HUES64 (cell line): Measurements from ENCODE around the gene PLEKHG4B.

Experiments used
- H3K27ac ChIP-seq: 2 replicates; pipeline ENCODE4 v1.7.0; 2013; ENCODE audit warnings: low read depth, low read length, inconsistent platforms
- H3K27me3 ChIP-seq: 2 replicates; pipeline ENCODE4 v1.6.1; 2013; ENCODE audit warnings: mild to moderate bottlenecking, low read length; ENCODE audit not compliant: insufficient read depth
- H3K36me3 ChIP-seq: 2 replicates; pipeline ENCODE4 v1.6.1; 2013; ENCODE audit warnings: mild to moderate bottlenecking, low read length; ENCODE audit not compliant: insufficient read depth
- H3K4me1 ChIP-seq: 2 replicates; pipeline ENCODE4 v1.6.1; 2013; ENCODE audit warnings: mild to moderate bottlenecking, low read length, moderate library complexity; ENCODE audit not compliant: insufficient read depth
- H3K4me3 ChIP-seq: 2 replicates; pipeline ENCODE4 v1.5.1; 2013; ENCODE audit warnings: mild to moderate bottlenecking, low read length, moderate library complexity
- H3K9ac ChIP-seq: 2 replicates; pipeline ENCODE4 v1.6.1; 2013; ENCODE audit warnings: mild to moderate bottlenecking, low read depth, low read length
- H3K9me3 ChIP-seq: 2 replicates; pipeline ENCODE4 v1.6.1; 2013; ENCODE audit warnings: low read depth, low read length; ENCODE audit not compliant: insufficient read depth
- WGBS: fragments of 150-250, 120-280 bp; methylation state at CpG from one replicate; pipeline ENCODE4 v1.1.7; 2013; ENCODE audit warnings: missing lambda C conversion rate; 5-methylcytosine and 5-hydroxymethylcytosine counted together

The PLEKHG4B gene

DNA sequence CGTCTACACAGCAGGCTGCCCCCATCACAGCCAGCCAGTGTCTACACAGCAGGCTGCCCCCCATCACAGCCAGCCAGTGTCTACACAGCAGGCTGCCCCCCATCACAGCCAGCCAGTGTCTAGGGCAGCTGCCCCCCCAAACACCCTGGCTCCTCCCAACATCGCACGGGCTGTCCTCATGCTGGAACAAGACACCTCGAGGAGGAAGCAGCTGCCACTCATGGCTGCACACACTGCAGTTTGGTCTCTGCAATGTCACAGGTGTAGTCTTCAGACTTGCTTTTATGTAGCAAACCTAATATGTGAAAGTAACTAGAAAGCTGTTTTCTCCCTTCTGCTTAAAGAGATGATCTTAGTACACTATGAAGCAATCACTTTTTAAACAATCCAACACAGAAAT lies 109.0 kb downstream of the PLEKHG4B start:
- H3K9ac ChIP-seq, result no peak overlapping the region
- H3K4me3 ChIP-seq, result no peak overlapping the region
- peaks cover 27% of the 10 kb centered on the region for H3K36me3 ChIP-seq
- H3K9me3 ChIP-seq, result no peaks in the 10 kb centered on the region
- no peak overlapping the region for H3K27ac ChIP-seq
- 73% methylated on average over 4 of the region's 4 CpGs for WGBS
- H3K27me3 ChIP-seq, result no peaks in the 10 kb centered on the region
- no peaks in the 10 kb centered on the region; the same call in 1 of the 2 replicates for H3K4me1 ChIP-seq

DNA sequence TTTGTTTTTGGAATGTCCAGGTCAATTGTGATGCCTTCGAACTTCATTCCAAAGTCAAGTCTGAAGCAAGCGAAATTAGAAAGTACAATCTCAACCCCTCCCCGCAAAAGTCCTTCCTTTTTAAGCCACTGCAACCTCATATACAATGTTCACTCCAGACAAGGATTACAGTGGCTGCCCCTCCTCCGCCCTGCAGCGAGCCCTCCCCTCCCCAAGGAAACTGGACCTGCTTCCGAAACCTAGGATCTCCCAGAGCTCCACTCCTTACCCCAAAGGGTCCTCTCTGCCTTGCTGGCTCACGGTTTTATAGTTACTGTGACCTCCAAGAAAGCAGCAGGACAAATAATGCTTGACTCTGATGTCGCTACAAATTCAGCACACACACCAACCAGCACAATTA lies 109.7 kb downstream of the PLEKHG4B start:
- H3K9ac ChIP-seq, result no peak overlapping the region

DNA sequence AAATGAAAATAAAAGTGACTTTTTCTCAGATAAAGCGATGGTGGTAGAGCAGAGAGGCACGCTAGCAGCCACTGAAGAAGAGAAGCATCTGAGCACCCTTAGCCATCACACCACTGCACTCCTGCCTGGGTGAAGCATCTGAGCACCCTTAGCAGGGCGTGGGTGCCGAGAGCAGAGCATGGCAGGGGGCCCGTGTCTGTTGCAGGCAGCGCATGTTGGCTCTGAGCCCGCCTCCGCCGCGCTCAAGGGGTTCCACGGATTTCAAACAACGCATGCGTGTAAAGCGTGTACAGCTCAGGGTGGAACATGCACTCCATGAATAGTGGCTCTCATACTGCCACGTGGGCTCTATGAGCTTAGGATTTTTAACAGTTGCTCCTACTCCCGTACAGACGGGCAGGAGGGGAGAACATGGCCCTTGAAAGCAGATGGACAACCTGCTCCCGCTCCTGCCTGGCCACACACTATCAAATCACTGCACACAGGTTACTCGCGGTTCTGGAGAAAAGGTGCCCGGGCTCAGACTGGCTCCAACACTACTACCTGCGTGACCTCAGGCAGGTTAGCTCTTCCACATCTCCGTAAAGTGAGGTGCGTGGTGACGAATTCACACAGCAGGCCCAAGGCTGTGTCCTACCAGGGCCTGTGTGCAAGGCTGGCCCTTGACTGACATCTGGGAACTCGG lies 111.4 kb downstream of the PLEKHG4B start:
- WGBS, result 94% methylated on average over 26 of the region's 26 CpGs
- peaks cover 12% of the 10 kb centered on the region; the same call in 1 of the 2 replicates for H3K4me1 ChIP-seq
- H3K9me3 ChIP-seq, result no peaks in the 10 kb centered on the region
- H3K36me3 ChIP-seq, result peaks cover 27% of the 10 kb centered on the region
- no peak overlapping the region for H3K27ac ChIP-seq
- H3K27me3 ChIP-seq, result no peaks in the 10 kb centered on the region
- H3K4me3 ChIP-seq, result no peak overlapping the region
- no peak overlapping the region for H3K9ac ChIP-seq

More for the DNA sequence above, 109.7 kb downstream of the PLEKHG4B start:
- no peaks in the 10 kb centered on the region; the same call in 1 of the 2 replicates for H3K4me1 ChIP-seq
- 86% methylated on average over 8 of the region's 8 CpGs for WGBS
- H3K9me3 ChIP-seq, result no peaks in the 10 kb centered on the region
- no peaks in the 10 kb centered on the region for H3K27me3 ChIP-seq
- H3K4me3 ChIP-seq, result no peak overlapping the region
- peaks cover 27% of the 10 kb centered on the region for H3K36me3 ChIP-seq
- no peak overlapping the region for H3K27ac ChIP-seq

DNA sequence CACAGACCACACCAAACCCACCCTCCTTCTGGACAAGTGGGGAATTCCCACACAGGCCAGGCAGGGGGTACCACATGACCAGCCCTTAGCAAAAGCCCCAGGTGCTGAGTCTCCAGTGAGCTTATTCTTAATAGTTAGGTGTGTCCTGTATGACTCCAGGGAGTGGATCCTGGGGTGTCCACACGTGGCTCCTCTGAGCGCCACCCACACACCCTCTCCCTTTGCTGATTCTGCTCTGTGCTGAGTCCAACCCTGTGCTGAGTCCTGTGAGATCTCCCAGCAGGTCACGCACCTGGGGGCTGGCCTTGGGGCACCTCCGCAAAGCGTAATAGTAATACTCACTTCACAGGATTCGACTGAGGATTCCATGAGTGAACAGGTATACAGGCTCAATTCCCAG lies 112.0 kb downstream of the PLEKHG4B start:
- Histone ChIP-seq H3K36me3 (peaks cover 27% of the 10 kb centered on the region), H3K27ac (no peak overlapping the region), H3K9ac (no peak overlapping the region), H3K27me3 (no peaks in the 10 kb centered on the region), H3K4me1 (peaks cover 12% of the 10 kb centered on the region; the same call in 1 of the 2 replicates), H3K9me3 (no peaks in the 10 kb centered on the region), H3K4me3 (no peak overlapping the region)
- 78% methylated on average over 6 of the region's 6 CpGs for WGBS

- H3K9ac ChIP-seq, result no peak overlapping the region
- no peak overlapping the region for H3K27ac ChIP-seq
- H3K4me1 ChIP-seq, result peaks cover 12% of the 10 kb centered on the region; the same call in 1 of the 2 replicates
- no peak overlapping the region for H3K4me3 ChIP-seq
- no peaks in the 10 kb centered on the region for H3K9me3 ChIP-seq
- no peaks in the 10 kb centered on the region for H3K27me3 ChIP-seq
- H3K36me3 ChIP-seq, result peaks cover 27% of the 10 kb centered on the region
Observed at GRCh38 chr5:204462-204861, 112.5 kb downstream of the PLEKHG4B start.

- 95% methylated on average over 30 of the region's 30 CpGs for WGBS
- peaks cover 12% of the 10 kb centered on the region; the same call in 1 of the 2 replicates for H3K4me1 ChIP-seq
- no peak overlapping the region for H3K27ac ChIP-seq
- peaks cover 27% of the 10 kb centered on the region for H3K36me3 ChIP-seq
- no peak overlapping the region for H3K4me3 ChIP-seq
- H3K9me3 ChIP-seq, result no peaks in the 10 kb centered on the region
- H3K27me3 ChIP-seq, result no peaks in the 10 kb centered on the region
- H3K9ac ChIP-seq, result no peak overlapping the region
Observed at GRCh38 chr5:204966-205670, 113.2 kb downstream of the PLEKHG4B start.

DNA sequence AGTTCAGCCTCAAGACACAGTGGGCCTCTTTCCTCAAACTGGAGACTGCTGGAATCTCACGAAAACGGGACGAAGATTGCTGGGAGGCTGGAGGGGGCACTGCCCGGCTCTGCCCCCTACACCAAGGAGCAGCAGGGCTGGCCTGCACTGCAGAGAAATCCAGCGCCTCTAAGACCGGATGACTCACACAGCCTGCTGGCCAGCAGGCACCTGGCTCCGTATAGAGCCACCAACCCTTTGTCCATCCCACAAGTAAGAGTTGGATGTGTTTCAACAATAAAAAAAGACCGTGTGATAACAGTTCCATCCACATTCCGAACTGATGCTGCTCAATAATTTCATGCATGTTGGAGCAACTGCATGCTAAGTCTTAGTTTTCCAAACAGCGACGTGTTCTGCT lies 114.4 kb downstream of the PLEKHG4B start:
- H3K27ac ChIP-seq, result no peak overlapping the region
- WGBS, result 96% methylated on average over 11 of the region's 11 CpGs
- H3K4me1 ChIP-seq, result peaks cover 12% of the 10 kb centered on the region; the same call in 1 of the 2 replicates
- no peak overlapping the region for H3K9ac ChIP-seq
- H3K9me3 ChIP-seq, result no peaks in the 10 kb centered on the region
- no peaks in the 10 kb centered on the region for H3K27me3 ChIP-seq
- peaks cover 27% of the 10 kb centered on the region for H3K36me3 ChIP-seq
- H3K4me3 ChIP-seq, result no peak overlapping the region

- no peak overlapping the region for H3K4me3 ChIP-seq
- 81% methylated on average over 8 of the region's 8 CpGs for WGBS
- no peak overlapping the region for H3K27ac ChIP-seq
- peaks cover 12% of the 10 kb centered on the region; the same call in 1 of the 2 replicates for H3K4me1 ChIP-seq
- no peak overlapping the region for H3K9ac ChIP-seq
- H3K9me3 ChIP-seq, result no peaks in the 10 kb centered on the region
- H3K27me3 ChIP-seq, result no peaks in the 10 kb centered on the region
- H3K36me3 ChIP-seq, result peaks cover 27% of the 10 kb centered on the region
Observed at GRCh38 chr5:206927-207536, 115.1 kb downstream of the PLEKHG4B start.

DNA sequence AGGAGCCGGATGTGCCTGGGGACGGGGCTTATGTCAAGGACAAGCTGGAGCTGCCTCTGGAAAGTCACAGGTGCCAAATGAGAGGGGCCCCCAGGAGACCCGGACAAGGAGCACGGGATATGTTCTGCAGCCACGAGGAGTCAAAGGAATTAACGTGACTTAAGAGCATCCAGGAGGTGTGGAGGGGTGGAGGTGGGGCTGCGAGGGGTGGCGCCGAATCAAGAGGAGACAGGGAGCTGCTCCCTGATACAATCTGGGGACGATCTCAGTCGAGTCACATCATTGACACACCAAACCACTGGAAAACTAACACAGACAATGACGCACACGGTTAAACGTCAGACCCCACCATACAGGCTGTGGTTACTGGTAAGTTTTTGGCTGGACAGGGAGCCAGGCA lies 115.6 kb downstream of the PLEKHG4B start:
- Histone ChIP-seq H3K9me3 (no peaks in the 10 kb centered on the region), H3K27me3 (no peaks in the 10 kb centered on the region), H3K27ac (no peak overlapping the region), H3K4me1 (peaks cover 12% of the 10 kb centered on the region; the same call in 1 of the 2 replicates), H3K4me3 (no peak overlapping the region), H3K9ac (no peak overlapping the region), H3K36me3 (peaks cover 27% of the 10 kb centered on the region)
- WGBS, result 65% methylated on average over 14 of the region's 14 CpGs

DNA sequence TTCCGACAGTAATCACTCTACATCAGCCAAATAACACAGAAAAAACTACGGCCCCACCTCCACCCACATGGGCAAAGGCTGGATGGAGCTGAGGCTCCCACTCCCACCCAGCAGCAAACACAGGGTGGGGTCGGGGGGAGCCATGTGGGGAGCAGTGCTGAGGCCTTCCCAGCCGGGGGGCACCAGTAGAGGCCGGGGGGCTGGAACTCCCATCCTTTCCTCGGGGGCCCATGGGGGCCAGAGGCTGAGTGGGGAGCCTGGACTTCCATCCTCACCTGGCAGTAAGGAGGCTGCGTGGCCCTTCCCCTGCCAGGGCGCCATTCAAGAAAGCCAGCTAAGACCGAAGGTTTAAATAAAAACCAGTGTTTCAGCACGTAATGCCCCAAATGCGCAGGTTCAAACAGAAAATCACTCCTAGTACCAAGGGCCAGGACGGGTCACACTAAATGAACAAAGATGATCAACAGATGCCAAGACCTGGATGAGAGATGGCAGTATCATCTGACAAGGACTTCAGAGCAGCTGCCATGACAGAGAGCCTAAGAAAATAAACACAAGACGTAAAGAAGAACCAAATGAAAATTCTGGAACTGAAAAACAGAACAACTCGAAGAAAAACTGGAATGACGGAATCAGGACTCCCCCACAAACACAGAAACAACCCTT lies 116.6 kb downstream of the PLEKHG4B start:
- no peak overlapping the region for H3K27ac ChIP-seq
- 94% methylated on average over 15 of the region's 15 CpGs for WGBS
- H3K27me3 ChIP-seq, result no peaks in the 10 kb centered on the region
- H3K9ac ChIP-seq, result no peak overlapping the region
- peaks cover 12% of the 10 kb centered on the region; the same call in 1 of the 2 replicates for H3K4me1 ChIP-seq
- no peak overlapping the region for H3K4me3 ChIP-seq
- no peaks in the 10 kb centered on the region for H3K9me3 ChIP-seq
- peaks cover 23% of the 10 kb centered on the region for H3K36me3 ChIP-seq
